Neutrophil (primary cell): ENCODE data around the gene RHOBTB1.

Experiments used
- H3K27ac ChIP-seq: fragments of 200-600 bp; sonication (generic); 2 replicates; pipeline ENCODE4 v1.5.1; 2016; ENCODE audit warnings: mild to moderate bottlenecking, moderate library complexity
- H3K27me3 ChIP-seq: fragments of 200-600 bp; sonication (generic); 2 replicates; pipeline ENCODE4 v1.6.0; 2016; ENCODE audit warnings: mild to moderate bottlenecking
- H3K36me3 ChIP-seq: fragments of 200-600 bp; sonication (generic); 2 replicates; pipeline ENCODE4 v1.5.1; 2017
- H3K4me1 ChIP-seq, 2 experiments: fragments of 200-600 bp in 1 of 2; sonication (generic) in 1 of 2; 1 replicate in 1 of 2; 2 replicates in 1 of 2; pipeline versions ENCODE4 v1.5.1 to v1.6.1; 2013 to 2016; ENCODE audit warnings: low read depth in 1 of 2, low read length in 1 of 2, mild to moderate bottlenecking in 1 of 2, moderate library complexity in 1 of 2; ENCODE audit not compliant: control insufficient read depth in 1 of 2, insufficient read depth in 1 of 2
- H3K4me3 ChIP-seq, 2 experiments: fragments of 200-600 bp in 1 of 2; sonication (generic) in 1 of 2; 1 replicate in 1 of 2; 2 replicates in 1 of 2; pipeline ENCODE4 v1.5.1; 2013 to 2016; ENCODE audit warnings: low read depth in 1 of 2, low read length in 1 of 2, mild to moderate bottlenecking in 1 of 2, moderate library complexity in 1 of 2
- H3K9me3 ChIP-seq: fragments of 200-600 bp; sonication (generic); 2 replicates; pipeline ENCODE4 v1.5.1; 2016
- TF ChIP-seq, protein P1 (sequence below): fragments of 200-600 bp; sonication (generic); IDR thresholded peaks from 2 replicates; pipeline ENCODE4 v1.5.1; 2016; ENCODE audit warnings: antibody characterized with exemption

RHOBTB1 gene

DNA sequence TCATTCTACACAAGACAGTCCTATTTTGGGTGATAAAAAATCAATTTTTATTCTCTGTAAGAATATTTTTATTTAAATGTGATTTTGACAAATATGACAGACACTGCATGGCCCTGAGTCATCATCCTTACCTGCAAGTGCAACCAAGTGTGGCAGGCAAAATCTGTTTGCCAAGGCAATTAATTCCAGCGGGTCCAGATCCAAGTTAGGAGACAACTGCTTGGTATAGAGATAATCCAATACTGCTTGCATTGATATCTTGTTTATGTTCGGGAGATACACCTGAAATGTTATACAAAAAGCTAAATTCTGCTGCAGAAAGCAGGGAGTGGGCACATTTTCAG lies 66.2 kb downstream of the RHOBTB1 start:
- no peaks in the 10 kb centered on the region for H3K9me3 ChIP-seq
- no peak overlapping the region for H3K27ac ChIP-seq
- no peaks in the 10 kb centered on the region for H3K36me3 ChIP-seq
- H3K4me3 ChIP-seq, result no peak overlapping the region
- TF ChIP-seq, protein P1, sequence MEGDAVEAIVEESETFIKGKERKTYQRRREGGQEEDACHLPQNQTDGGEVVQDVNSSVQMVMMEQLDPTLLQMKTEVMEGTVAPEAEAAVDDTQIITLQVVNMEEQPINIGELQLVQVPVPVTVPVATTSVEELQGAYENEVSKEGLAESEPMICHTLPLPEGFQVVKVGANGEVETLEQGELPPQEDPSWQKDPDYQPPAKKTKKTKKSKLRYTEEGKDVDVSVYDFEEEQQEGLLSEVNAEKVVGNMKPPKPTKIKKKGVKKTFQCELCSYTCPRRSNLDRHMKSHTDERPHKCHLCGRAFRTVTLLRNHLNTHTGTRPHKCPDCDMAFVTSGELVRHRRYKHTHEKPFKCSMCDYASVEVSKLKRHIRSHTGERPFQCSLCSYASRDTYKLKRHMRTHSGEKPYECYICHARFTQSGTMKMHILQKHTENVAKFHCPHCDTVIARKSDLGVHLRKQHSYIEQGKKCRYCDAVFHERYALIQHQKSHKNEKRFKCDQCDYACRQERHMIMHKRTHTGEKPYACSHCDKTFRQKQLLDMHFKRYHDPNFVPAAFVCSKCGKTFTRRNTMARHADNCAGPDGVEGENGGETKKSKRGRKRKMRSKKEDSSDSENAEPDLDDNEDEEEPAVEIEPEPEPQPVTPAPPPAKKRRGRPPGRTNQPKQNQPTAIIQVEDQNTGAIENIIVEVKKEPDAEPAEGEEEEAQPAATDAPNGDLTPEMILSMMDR, result no peak
- no peaks in the 10 kb centered on the region for H3K27me3 ChIP-seq
- peaks cover 0 to 7% of the 10 kb centered on the region in 2 experiments for H3K4me1 ChIP-seq

DNA sequence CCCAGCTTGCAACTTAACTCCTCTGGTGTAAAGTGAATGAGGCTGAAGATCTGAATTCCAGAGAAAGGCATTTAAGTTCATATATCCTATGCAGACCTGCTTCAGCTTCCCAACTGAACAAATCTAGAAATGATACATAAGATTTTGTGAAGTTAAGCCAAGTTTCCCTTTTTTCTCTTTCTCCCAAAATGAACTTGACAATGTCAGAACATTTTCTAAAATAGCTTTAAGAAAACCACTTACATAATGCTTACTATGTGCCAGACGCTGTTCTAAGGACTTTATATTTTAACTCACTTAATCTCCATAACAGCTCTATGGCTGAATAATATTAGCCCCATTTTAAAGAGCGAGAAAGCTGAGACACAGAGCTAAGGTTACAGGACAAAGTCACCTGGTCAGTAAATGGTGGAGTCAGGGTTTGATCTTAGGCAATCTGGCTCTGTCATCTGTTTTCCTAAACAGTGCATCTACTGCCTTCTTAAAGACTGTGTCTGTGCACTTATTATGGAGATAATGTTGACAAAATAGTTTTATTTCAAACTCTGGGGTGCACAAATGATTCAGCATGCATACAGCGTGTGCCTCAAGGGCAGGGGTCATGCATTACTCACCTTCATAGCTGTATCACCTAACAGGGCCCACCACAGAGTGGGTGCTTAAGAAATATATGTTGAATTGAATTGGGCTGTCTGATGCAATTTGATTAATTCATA lies 66.8 kb downstream of the RHOBTB1 start:
- no peaks in the 10 kb centered on the region for H3K9me3 ChIP-seq
- TF ChIP-seq, protein P1, result no peak
- no peaks in the 10 kb centered on the region for H3K36me3 ChIP-seq

DNA sequence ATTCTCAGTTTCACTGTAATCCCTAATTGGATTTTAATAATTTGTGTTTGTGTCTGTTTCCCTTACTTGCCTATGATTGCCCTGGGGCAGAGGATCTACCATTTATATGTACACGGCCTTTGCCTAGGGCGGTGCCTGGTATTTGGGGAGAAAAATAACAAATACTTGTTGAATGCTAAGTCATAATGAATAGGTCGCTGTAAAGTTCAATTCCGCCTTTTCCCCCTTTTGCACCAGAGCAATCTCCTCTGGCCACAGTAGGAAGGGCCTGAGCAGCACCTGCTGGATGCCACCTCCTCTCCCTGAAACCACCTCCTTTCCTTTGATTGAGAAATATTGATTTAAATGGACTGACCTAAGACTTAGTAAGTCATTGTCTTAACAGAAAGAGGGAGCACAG lies 70.2 kb downstream of the RHOBTB1 start:
- TF ChIP-seq, protein P1, result no peak
- no peak overlapping the region for H3K27ac ChIP-seq
- H3K27me3 ChIP-seq, result no peaks in the 10 kb centered on the region
- peaks cover 0 to 7% of the 10 kb centered on the region in 2 experiments for H3K4me1 ChIP-seq
- no peaks in the 10 kb centered on the region for H3K9me3 ChIP-seq
- H3K4me3 ChIP-seq, result no peak overlapping the region
- H3K36me3 ChIP-seq, result no peaks in the 10 kb centered on the region

More for the DNA sequence above, 66.8 kb downstream of the RHOBTB1 start:
- Histone ChIP-seq H3K27me3 (no peaks in the 10 kb centered on the region), H3K27ac (no peak overlapping the region), H3K4me3 (no peak overlapping the region), H3K4me1 (peaks cover 0 to 7% of the 10 kb centered on the region in 2 experiments)

DNA sequence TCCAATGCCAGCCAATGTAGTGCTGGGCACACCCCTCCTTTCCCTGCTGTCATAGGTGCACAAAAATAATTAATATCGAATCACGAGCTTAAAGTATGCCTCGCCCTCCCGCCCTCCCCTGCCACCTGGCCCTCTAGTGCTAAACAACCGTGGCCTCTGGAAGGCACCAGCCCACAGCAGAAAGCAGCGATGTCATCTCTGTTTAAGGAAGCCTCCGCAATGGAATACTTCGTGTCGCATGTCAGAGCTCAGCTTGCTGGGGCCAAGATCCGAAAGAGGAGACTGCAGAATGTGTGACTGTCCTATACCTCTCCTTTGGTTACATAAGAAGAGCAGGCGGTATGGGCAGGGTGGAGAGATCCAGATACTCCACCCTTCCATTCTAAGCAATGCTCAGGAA lies 71.5 kb downstream of the RHOBTB1 start:
- no peaks in the 10 kb centered on the region for H3K9me3 ChIP-seq
- no peaks in the 10 kb centered on the region for H3K27me3 ChIP-seq
- no peaks in the 10 kb centered on the region for H3K36me3 ChIP-seq
- TF ChIP-seq, protein P1, result no peak
- H3K4me3 ChIP-seq, result no peak overlapping the region
- H3K4me1 ChIP-seq, result no peaks in the 10 kb centered on the region
- H3K27ac ChIP-seq, result no peak overlapping the region

DNA sequence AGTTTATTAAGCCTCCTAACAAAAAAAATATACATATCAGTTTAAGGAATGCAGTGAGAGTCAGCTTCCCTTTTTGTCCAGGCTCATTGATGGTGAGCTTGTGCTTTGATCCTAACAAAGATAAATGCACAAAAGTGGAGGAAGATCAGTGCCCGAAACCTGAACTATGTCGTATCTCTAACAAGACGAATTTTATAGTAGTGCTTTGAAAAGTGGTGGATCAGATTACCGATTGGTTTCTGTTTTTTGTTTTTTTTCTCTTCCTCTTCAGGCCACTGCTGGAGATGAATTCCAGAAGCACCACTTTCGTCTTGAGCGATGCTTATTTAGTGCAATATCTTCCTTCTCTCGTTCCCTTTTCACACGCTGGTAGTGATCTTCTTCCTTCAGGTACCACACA lies 72.8 kb downstream of the RHOBTB1 start:
- no peaks in the 10 kb centered on the region for H3K36me3 ChIP-seq
- TF ChIP-seq, protein P1, result no peak
- H3K27ac ChIP-seq, result no peak overlapping the region
- H3K4me3 ChIP-seq, result no peak overlapping the region
- no peaks in the 10 kb centered on the region for H3K27me3 ChIP-seq
- H3K9me3 ChIP-seq, result no peaks in the 10 kb centered on the region
- no peaks in the 10 kb centered on the region for H3K4me1 ChIP-seq
